ENCODE results near the gene WHAMM. TPM values are rescaled to one million over a fixed set of nuclear protein-coding genes. Genes with fewer than 3 reads are reported as not detected.

WHAMM gene
- total and polyA plus RNA-seq, 2 of the 4 experiments (the other 2 are of a cell fraction) = 1.4 to 4.1 TPM

DNA sequence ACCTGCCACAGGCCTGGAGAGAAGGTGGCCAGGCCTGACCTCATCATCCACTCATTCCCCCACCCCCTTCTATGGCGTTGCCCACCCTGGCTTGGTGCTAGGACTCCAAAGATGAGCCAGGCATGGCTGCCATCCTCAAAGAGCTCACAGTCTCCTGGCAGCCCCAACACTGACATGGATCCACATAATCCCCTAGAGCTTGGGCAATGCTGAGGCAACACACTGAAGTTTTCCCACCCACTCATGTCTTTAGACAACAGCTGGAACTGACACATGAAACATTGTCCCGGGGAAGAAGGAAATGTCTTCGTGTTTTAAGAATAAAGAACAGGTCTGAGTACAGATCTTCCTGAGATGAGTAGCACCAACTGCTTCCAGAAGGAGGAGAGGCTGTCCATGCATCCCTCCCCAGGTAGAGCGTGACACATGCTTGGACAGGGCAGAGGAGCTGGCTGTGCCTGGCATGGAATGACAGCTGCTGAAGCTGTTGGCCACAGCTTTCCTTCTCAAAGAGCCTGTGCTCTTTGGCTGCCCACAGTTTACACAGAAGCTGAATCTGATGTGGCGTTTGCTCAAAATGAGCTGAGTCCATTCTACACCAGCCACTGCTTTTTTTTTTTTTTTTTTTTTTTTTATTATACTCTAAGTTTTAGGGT is 73.0 kb downstream of the WHAMM start:
- Histone ChIP-seq H3K36me3 (ENCODE audit: control insufficient read depth, insufficient read depth, low read length) (no peaks in the 10 kb centered on the region), H2BK20ac (ENCODE audit: low read depth, low read length) (no peak overlapping the region), H3K9me3 (ENCODE audit: control insufficient read depth, insufficient read depth, low read length) (no peaks in the 10 kb centered on the region), H3K9me1 (ENCODE audit: insufficient read depth, low read length) (no peaks in the 10 kb centered on the region; the same call in 1 of the 2 replicates), H2AFZ (replicated peaks; ENCODE audit: low read length, poor library complexity) (no peak overlapping the region), H4K91ac (ENCODE audit: insufficient read depth, low read depth, low read length) (no peak overlapping the region), H3K9ac (ENCODE audit: low read depth, low read length) (no peak overlapping the region), H2BK120ac (ENCODE audit: low read depth, low read length) (no peak overlapping the region), H3K79me1 (ENCODE audit: low read depth in 1 of 2, low read length in 2 of 2) (no peaks in the 10 kb centered on the region), H3K27me3 (ENCODE audit: control insufficient read depth, insufficient read depth, low read length) (0 out of 2 replicates have a peak, but pooled peaks cover 2% of the 10 kb centered on the region), H2BK15ac (ENCODE audit: low read depth, low read length) (no peak overlapping the region), H3K4me2 (ENCODE audit: low read depth, low read length) (no peak overlapping the region), H3K27ac (ENCODE audit: insufficient read depth, low read length) (no peak overlapping the region), H2AK5ac (ENCODE audit: low read depth, low read length) (no peak overlapping the region), H3K23ac (ENCODE audit: low read depth, low read length) (no peak overlapping the region), H4K8ac (ENCODE audit: low read depth in 2 of 2, low read length in 2 of 2) (no peak overlapping the region), H2BK5ac (ENCODE audit: low read depth, low read length, poor library complexity, severe bottlenecking) (no peak overlapping the region), H3K4ac (ENCODE audit: low read depth, low read length) (no peak overlapping the region), H3K14ac (replicated peaks; ENCODE audit: low read depth, low read length) (no peak overlapping the region), H4K5ac (ENCODE audit: low read depth, low read length) (no peak overlapping the region), H3K56ac (ENCODE audit: extremely low read depth, insufficient read depth, low read length) (no peak overlapping the region), H4K20me1 (ENCODE audit: insufficient read depth, low read length) (no peaks in the 10 kb centered on the region), H2AK9ac (replicated peaks; ENCODE audit: low read depth, low read length, poor library complexity) (no peak overlapping the region), H3K18ac (ENCODE audit: low read depth, low read length) (no peak overlapping the region), H3K4me1 (ENCODE audit: control insufficient read depth, insufficient read depth, low read length) (no peaks in the 10 kb centered on the region), H3K4me3 (ENCODE audit: insufficient read depth, low read depth, low read length) (no peak overlapping the region)
- intact Hi-C loops (cut with micrococcal nuclease) (no loop called here), in situ Hi-C loops (cut with MboI; ENCODE audit: low sequenced_read_pairs) (no loop called here), dilution Hi-C loops (cut with HindIII; ENCODE audit: low sequenced_read_pairs, unreplicated experiment) (no loop called here)
- WGBS, 2 experiments (ENCODE audit: extremely low coverage in 2 of 2, insufficient read length in 1 of 2) = 38% methylated on average over 1 of the region's 5 CpGs; no CpG with 5 or more reads in 1 of the 2 experiments
- ChIA-PET POLR2A (ENCODE audit: unreplicated experiment) (no interaction called here), CTCF (no interaction called here)
- no TSS peak for BruUV-seq (replicated peaks)
- ATAC-seq (ENCODE audit: low read depth) (no peak), DNase-seq (no peak)
- TF ChIP-seq SMC3 (IDR thresholded peaks at IDR 0.05; ENCODE audit: low read depth, low read length) (no peak), RCOR1 (IDR thresholded peaks at IDR 0.05; ENCODE audit: insufficient replicate concordance, low read length) (no peak), MAZ (IDR thresholded peaks at IDR 0.05; ENCODE audit: borderline replicate concordance, low read depth, low read length) (no peak), CEBPB (IDR thresholded peaks at IDR 0.05; ENCODE audit: low read depth, low read length) (no peak), BHLHE40 (IDR thresholded peaks at IDR 0.05; ENCODE audit: low read depth, low read length) (no peak), MAFK (IDR thresholded peaks at IDR 0.05; ENCODE audit: low read depth, low read length) (no peak), NFE2L2 (IDR thresholded peaks at IDR 0.05; ENCODE audit: low read depth, low read length) (no peak)
- TF ChIP-seq, protein P1, sequence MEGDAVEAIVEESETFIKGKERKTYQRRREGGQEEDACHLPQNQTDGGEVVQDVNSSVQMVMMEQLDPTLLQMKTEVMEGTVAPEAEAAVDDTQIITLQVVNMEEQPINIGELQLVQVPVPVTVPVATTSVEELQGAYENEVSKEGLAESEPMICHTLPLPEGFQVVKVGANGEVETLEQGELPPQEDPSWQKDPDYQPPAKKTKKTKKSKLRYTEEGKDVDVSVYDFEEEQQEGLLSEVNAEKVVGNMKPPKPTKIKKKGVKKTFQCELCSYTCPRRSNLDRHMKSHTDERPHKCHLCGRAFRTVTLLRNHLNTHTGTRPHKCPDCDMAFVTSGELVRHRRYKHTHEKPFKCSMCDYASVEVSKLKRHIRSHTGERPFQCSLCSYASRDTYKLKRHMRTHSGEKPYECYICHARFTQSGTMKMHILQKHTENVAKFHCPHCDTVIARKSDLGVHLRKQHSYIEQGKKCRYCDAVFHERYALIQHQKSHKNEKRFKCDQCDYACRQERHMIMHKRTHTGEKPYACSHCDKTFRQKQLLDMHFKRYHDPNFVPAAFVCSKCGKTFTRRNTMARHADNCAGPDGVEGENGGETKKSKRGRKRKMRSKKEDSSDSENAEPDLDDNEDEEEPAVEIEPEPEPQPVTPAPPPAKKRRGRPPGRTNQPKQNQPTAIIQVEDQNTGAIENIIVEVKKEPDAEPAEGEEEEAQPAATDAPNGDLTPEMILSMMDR (conservative IDR thresholded peaks at IDR 0.05; ENCODE audit: low read depth, low read length) = no peak
- TF ChIP-seq, protein P2, sequence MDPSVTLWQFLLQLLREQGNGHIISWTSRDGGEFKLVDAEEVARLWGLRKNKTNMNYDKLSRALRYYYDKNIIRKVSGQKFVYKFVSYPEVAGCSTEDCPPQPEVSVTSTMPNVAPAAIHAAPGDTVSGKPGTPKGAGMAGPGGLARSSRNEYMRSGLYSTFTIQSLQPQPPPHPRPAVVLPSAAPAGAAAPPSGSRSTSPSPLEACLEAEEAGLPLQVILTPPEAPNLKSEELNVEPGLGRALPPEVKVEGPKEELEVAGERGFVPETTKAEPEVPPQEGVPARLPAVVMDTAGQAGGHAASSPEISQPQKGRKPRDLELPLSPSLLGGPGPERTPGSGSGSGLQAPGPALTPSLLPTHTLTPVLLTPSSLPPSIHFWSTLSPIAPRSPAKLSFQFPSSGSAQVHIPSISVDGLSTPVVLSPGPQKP (IDR thresholded peaks at IDR 0.05; ENCODE audit: borderline replicate concordance, low read depth, low read length) = no peak
